ENCODE measurements around the gene NRK.
"Not testable (repeated sequence)": the region's sequence is repeated elsewhere in the genome, so short reads cannot be mapped to it uniquely, and the experiment has no call there.

NRK gene

GRCh38 chrX:105822138-105823091, at the start of gene NRK:
Gene NRK (plus strand): TSS chrX:105822539. CDS start chrX:105822846, 307 bp downstream.
- DNase-seq: no peak

DNA sequence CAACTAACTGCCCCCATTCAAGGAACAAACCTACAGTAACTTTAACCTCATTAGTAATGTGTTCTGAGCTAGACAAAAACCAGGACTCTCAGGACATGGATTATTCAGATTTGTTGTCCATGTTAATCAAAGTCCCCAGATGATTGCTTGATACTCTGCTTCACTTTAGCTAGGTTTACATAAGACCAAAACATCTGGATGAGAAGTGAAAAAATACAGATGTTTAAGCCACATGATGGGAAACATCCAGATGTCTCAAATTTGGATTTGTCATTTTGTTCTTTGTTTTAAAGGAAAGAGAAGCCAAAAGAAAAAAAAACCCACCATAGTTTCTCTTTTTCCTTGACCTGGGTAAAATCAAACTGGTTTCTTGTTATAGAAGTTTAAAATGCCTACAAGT, 48.5 kb upstream of the NRK start:
- DNase-seq: no peak

DNA sequence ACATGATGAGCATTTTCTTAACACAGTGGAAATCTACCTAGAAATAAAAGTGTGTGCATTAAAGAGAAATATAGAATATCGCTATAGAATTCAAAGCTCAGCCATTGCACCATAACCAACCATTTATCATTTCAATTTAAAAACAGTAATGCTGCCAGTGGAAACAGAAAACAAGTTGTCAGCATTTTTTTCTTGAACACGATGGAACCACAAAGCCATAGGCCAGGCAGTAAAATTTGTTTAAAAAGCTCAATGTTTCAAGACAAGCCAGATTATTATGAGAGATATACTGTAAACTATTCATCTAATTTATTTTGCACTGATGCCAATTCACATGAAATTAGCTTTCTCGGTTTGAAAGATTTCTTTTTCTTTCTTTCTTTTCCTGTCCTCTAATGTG, 46.7 kb upstream of the NRK start:
- DNase-seq: no peak

- DNase-seq: no peak
These were observed 40.5 kb upstream of the NRK start for GRCh38 chrX:105781804-105782203.

DNA sequence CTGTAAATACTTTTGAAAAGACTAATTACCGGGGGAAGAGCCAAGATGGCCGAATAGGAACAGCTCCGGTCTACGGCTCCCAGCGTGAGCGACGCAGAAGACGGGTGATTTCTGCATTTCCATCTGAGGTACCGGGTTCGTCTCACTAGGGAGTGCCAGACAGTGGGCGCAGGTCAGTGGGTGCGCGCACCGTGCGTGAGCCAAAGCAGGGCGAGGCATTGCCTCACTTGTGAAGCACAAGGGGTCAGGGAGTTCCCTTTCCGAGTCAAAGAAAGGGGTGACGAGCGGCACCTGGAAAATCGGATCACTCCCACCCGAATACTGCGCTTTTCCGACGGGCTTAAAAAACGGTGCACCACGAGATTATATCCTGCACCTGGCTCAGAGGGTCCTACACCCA, 25.5 kb upstream of the NRK start:
- not testable (repeated sequence) for DNase-seq

GRCh38 chrX:105803891-105804290, 18.4 kb upstream of the NRK start:
- DNase-seq: no peak

- DNase-seq: not testable (repeated sequence)
These were observed 16.7 kb upstream of the NRK start for GRCh38 chrX:105805655-105806054.

DNA sequence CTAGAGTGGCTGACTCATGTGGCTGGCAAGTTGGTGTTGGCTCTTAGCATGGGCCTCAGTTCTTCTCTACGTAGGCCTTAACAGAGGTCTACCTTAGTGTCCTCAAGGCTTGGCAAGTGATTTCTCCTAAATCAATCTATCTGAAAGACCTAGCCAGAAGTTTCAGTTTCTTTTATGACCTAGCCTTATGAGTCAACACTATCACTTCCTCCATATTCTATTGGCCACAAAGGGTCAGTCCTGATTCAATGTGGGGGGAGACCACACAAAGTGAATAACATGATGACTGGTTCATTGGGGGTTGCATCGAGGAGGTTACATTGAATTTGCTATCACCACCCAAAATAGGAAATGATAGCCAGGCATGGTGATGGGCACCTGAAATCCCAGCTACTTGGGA, 5.8 kb upstream of the NRK start:
- DNase-seq: no peak

- DNase-seq: no peak
These were observed 2.1 kb upstream of the NRK start for GRCh38 chrX:105820247-105820646.

- no peak for DNase-seq
These were observed 743 bp upstream of the NRK start for GRCh38 chrX:105821471-105822121.

- DNase-seq: no peak
These were observed 735 bp downstream of the NRK start for GRCh38 chrX:105823092-105823455.

DNA sequence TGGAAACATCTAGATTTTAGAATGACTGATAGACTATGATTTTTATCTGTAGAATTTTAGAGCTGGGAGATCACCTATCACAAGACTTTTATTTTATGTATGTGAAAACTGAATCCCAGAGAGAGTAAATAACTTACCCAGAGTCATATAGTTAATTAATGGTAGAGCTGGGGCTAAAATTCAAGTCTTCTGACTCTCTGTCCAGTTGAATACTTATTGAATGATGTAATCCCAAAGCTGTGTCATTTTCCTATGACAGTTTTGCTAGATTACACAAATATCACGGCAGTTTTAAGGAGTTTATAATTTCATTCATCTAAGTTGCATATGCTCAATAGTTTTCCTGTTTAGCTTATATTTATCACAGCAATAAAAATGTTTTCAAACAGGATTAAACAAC, 6.7 kb downstream of the NRK start:
- DNase-seq: no peak

DNA sequence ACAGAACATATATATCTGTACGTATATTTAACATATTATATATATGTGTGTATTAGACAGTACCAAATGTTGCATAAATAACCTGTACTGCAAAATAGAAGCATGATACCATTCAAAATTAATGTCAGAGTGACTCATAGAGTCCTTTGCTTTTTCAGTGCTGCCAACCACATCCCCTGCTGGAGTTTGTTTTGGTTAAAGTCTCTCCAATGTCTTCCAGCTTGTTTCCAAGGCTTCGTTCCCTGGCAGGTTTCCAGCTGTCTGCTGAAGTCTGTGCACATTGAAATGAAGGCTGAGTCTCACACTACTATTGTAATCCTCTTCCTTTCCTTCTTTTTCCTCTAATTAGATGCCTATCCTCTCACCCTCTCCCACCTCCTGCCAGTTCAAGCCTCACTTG, 14.9 kb downstream of the NRK start:
- no peak for DNase-seq

DNA sequence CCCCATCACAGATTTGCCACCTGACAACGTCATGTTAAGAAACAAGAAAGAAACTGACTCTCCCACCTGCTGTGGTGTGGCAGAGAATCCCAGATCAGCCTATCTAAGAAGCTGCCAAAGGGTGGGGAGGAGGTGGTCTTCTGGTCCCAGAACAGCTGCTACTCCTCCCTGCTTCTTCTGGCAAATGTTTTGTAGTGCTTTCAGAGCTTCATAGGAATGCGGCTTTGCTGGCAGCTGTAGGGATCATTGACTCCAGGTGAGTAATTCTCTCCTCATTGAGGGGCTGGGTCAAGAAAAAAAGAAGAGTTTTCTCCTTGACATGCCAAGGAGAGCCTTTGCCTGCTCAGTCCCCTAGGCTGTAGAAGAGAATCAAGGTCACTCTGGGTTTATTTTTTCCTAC, 23.3 kb downstream of the NRK start:
- DNase-seq: no peak

- not testable (repeated sequence) for DNase-seq
These were observed 27.8 kb downstream of the NRK start for GRCh38 chrX:105850100-105850499.

- no peak for DNase-seq
These were observed 43.4 kb downstream of the NRK start for GRCh38 chrX:105865709-105866108.

DNA sequence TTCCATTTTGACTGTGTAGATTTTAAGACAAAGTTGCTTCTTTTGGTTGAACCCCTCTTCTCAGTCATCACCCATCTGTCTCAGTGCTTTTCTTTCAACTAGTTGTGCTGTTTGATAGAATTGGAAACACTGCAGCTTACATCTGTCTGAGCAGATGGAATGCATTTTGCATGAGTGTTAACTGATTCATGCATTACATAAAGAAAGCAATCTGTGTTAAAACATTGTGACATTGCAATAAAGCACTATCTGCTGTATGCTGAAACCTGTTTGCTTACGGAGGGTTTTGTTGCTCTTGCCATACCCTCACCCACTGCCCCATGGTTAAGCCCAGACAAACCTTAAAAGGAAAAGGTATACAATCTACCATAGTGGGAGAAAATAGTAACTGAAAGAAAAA, 47.4 kb downstream of the NRK start:
- DNase-seq: no peak

- DNase-seq: no peak
These were observed 48.1 kb downstream of the NRK start for GRCh38 chrX:105870445-105870844.

DNA sequence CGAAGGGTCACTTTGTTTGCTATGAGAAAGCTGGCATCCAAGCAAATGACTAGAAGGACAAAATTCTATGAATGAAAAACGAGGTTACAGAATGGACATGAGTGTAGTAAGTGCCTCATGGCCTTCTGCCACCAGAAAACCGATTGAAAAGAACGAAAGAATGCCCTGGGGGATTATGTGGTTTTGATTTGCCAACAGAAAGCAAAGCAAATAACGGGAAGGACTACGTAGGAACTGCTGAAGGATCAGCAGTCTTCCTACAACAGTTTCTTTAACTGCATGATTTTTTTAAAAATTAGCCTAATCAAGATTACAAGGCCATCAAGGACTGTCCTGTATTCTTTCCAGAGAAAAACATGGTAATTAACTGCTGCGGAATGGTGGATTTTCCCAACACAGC, 50.6 kb downstream of the NRK start:
- no peak for DNase-seq

GRCh38 chrX:105874790-105875189, 52.5 kb downstream of the NRK start:
- DNase-seq: no peak

DNA sequence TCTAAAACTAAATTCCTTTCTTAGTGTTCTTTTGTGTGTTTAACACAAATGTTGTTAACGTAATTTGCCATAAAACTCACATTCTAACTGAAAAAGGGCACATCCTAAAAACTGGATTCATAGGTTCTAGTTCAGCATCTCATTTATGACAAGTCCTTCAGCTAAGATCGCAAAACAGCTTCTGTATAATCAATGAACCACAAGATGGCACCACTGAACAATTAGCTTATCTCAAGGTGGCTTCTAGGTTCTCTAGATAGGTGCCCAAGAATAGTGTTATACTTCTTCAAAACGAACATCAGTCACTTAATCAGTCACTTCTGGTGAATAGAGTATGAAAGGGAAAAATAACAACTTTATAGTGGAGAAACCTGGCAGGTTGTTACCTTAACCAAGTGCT, 54.3 kb downstream of the NRK start:
- DNase-seq: peak; percentile 21

DNA sequence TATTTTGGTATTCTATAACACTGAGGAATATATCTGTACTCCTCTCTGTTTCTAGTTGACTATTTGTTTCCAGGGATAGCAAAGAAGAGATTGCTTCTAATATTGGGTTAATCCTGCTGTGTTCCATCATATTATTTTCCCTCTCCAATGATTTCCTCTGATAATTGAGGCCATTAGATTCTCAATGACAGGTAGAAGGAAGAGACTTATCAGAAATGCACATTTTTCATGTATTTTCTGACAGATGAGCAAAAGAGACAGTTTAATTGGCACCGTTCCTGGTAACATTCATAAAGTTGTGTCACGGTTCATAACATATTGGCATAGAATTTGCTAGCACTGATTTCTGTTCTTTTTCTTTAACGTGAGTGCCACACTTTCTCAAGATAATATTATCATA, 58.2 kb downstream of the NRK start:
- no peak for DNase-seq

GRCh38 chrX:105882581-105883275, 60.4 kb downstream of the NRK start:
- DNase-seq: no peak

DNA sequence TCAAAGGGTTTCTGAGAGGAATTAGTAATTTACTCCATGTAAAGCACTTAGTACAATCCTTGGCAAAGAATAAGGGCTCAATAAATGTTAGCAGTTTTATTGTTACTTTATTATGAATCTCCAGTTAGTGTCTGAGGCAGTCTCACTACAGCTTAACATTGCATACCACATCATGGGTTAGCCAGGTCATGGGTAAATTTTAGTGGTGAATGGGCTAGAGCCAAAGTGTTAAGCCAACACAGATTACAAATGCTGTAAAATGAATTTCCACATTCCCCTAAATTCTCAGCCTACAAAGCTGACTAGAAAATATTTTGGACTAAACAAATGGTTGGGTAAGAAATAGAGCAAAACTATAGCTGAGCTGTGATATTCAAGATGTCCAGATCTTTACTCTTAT, 72.4 kb downstream of the NRK start:
- DNase-seq: no peak
